OCI-LY1 (cell line): ENCODE results near the gene UNCX.

Source experiments
- EZH2 ChIP-seq: fragments of 200-600 bp; sonication (generic), shearing (Covaris generic); IDR thresholded peaks from 2 replicates; pipeline ENCODE4 v1.8.0; 2017; ENCODE audit warnings: borderline replicate concordance, mixed run types, mild to moderate bottlenecking, antibody characterized with exemption, low read length, moderate library complexity, mixed read lengths
- TF ChIP-seq, protein P1 (sequence below): fragments of 200-600 bp; sonication (generic), shearing (Covaris generic); IDR thresholded peaks from 2 replicates; pipeline ENCODE4 v1.5.1; 2017; ENCODE audit warnings: mild to moderate bottlenecking, antibody characterized with exemption, low read length, moderate library complexity, mixed read lengths

GRCh38 chr7:1234049-1234880 lies 1.6 kb downstream of the UNCX start:
- TF ChIP-seq, protein P1, sequence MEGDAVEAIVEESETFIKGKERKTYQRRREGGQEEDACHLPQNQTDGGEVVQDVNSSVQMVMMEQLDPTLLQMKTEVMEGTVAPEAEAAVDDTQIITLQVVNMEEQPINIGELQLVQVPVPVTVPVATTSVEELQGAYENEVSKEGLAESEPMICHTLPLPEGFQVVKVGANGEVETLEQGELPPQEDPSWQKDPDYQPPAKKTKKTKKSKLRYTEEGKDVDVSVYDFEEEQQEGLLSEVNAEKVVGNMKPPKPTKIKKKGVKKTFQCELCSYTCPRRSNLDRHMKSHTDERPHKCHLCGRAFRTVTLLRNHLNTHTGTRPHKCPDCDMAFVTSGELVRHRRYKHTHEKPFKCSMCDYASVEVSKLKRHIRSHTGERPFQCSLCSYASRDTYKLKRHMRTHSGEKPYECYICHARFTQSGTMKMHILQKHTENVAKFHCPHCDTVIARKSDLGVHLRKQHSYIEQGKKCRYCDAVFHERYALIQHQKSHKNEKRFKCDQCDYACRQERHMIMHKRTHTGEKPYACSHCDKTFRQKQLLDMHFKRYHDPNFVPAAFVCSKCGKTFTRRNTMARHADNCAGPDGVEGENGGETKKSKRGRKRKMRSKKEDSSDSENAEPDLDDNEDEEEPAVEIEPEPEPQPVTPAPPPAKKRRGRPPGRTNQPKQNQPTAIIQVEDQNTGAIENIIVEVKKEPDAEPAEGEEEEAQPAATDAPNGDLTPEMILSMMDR = no peak
- no peak for TF ChIP-seq EZH2
